ENCODE results near the gene ABCF3.

DNA sequence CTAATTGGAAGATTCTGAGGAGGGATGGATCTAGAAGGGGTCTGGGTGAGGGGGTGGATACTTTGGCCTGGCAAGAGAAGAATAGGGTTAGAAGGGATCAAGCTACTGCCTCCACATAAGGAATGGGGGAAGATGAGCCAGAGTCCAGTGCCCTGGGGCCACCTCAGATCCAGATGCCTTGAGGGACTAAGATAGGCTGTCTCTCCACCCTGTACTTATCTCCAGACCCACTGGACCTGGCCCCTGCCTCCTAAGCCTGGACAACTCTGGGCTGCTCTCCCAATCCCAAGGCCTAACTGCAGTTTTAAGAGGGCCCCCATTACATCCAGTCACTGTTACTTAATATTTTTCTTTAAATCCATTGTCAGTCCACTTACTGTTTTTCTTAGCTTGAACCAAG, 28.8 kb upstream of the ABCF3 start:
- TF ChIP-seq CTCF (IDR thresholded peaks at IDR 0.05), result no peak
- TF ChIP-seq POLR2A (IDR thresholded peaks at IDR 0.05), result no peak
